ENCODE measurements around the gene DGKG. TPM values are rescaled to one million over a fixed set of nuclear protein-coding genes. Genes with fewer than 3 reads are reported as not detected.

Gene DGKG
- total and polyA plus RNA-seq, 2 of the 8 experiments (the other 6 are each of a cell fraction or from before 2014, with no cell fraction given) = 0.30 to 0.48 TPM

GRCh38 chr3:186184021-186184420 is 178.0 kb downstream of the DGKG start:
- Histone ChIP-seq H3K4me3 (ENCODE audit: extremely low read depth in 1 of 4, insufficient read depth in 2 of 4, low read depth in 3 of 4, low read length in 4 of 4) (no peak overlapping the region), H3K23me2 (ENCODE audit: low read depth, low read length) (no peaks in the 10 kb centered on the region), H3K27ac (ENCODE audit: low read depth, low read length) (no peak overlapping the region), H3K56ac (replicated peaks; ENCODE audit: insufficient read length, low read depth, low read length) (no peak overlapping the region), H2BK12ac (ENCODE audit: low read depth, low read length) (no peak overlapping the region), H2AFZ (ENCODE audit: low read length) (no peak overlapping the region), H4K5ac (ENCODE audit: insufficient read length, low read depth, low read length) (no peak overlapping the region), H3K23ac (ENCODE audit: insufficient read length) (no peak overlapping the region), H3K4me1 (replicated peaks in 1 of 4; ENCODE audit: control insufficient read depth in 3 of 4, insufficient read depth in 4 of 4, low read length in 3 of 4) (no peaks in the 10 kb centered on the region), H4K8ac (ENCODE audit: extremely low read depth, insufficient read depth, low read length) (no peak overlapping the region), H3K27me3 (replicated peaks in 1 of 4; ENCODE audit: control insufficient read depth in 3 of 4, extremely low read depth in 1 of 4, insufficient read depth in 3 of 4, low read length in 3 of 4) (peaks cover 0 to 4% (median under 1%) of the 10 kb centered on the region in 4 experiments; a peak in 5 of 7 replicates), H2BK15ac (ENCODE audit: low read length) (no peak overlapping the region), H3K18ac (ENCODE audit: extremely low read depth, low read length) (no peak overlapping the region), H3K9ac (replicated peaks in 1 of 4; ENCODE audit: extremely low read depth in 1 of 4, low read depth in 3 of 4, low read length in 3 of 4) (no peak overlapping the region), H4K91ac (replicated peaks; ENCODE audit: insufficient read length, low read length) (no peak overlapping the region), H3K36me3 (ENCODE audit: control insufficient read depth in 2 of 4, insufficient read depth in 4 of 4, low read length in 3 of 4) (no peaks in the 10 kb centered on the region), H2BK120ac (replicated peaks; ENCODE audit: low read depth, low read length) (no peak overlapping the region), H2BK5ac (ENCODE audit: low read depth, low read length) (no peak overlapping the region), H3K4ac (replicated peaks; ENCODE audit: insufficient read length, low read depth, low read length) (no peak overlapping the region), H3K79me1 (ENCODE audit: low read depth, low read length) (no peaks in the 10 kb centered on the region), H3K4me2 (ENCODE audit: insufficient read depth in 1 of 2, low read depth in 2 of 2, low read length in 2 of 2) (no peak overlapping the region), H3K9me3 (ENCODE audit: insufficient read depth in 2 of 2, low read depth in 1 of 2, low read length in 1 of 2) (no peaks in the 10 kb centered on the region), H2AK5ac (ENCODE audit: low read depth, low read length) (no peak overlapping the region), H2BK20ac (ENCODE audit: low read length) (no peak overlapping the region), H3K79me2 (ENCODE audit: control insufficient read depth in 1 of 2, insufficient read depth in 2 of 2, low read length in 2 of 2) (no peaks in the 10 kb centered on the region), H3K14ac (ENCODE audit: insufficient read length) (no peak overlapping the region), H4K20me1 (replicated peaks in 1 of 2; ENCODE audit: control insufficient read depth in 1 of 2, insufficient read depth in 2 of 2, low read length in 2 of 2) (no peaks in the 10 kb centered on the region)
- DNase-seq (ENCODE audit: low read depth in 1 of 2, low spot score in 2 of 2) = no peak
- FAIRE-seq = no peak
- ChIA-PET CTCF (ENCODE audit: partially characterized antibody) (interaction anchor here (1.2 kb wide), 1 partner anchor 58 kb away, joined by 3 read pairs; no protein-coding TSS in a partner anchor), POLR2A (ENCODE audit: partially characterized antibody) (interaction anchor here (1.8 kb wide), 1 partner anchor 10 kb away, joined by 11 read pairs; no protein-coding TSS in a partner anchor)
- 84% methylated on average over 2 of the region's 2 CpGs; no CpG with 5 or more reads in 1 of the 2 experiments for WGBS, 2 experiments (ENCODE audit: extremely low coverage in 1 of 2, insufficient coverage in 1 of 2, insufficient read length in 1 of 2, insufficient replicate concordance in 2 of 2, low coverage in 1 of 2, low lambda C conversion rate in 2 of 2, missing lambda C conversion rate in 1 of 2)
- TF ChIP-seq POU5F1 (IDR thresholded peaks at IDR 0.05; ENCODE audit: low read depth, low read length) (no peak), NANOG (IDR thresholded peaks at IDR 0.05; ENCODE audit: insufficient read depth, low read depth, low read length, poor library complexity, severe bottlenecking) (no peak), CREB1 (IDR thresholded peaks at IDR 0.05) (no peak), RBBP5 (IDR thresholded peaks at IDR 0.05; ENCODE audit: borderline replicate concordance, low read depth, low read length) (no peak), SUZ12 (IDR thresholded peaks at IDR 0.05; ENCODE audit: low read length) (no peak), SIX5 (IDR thresholded peaks at IDR 0.05; ENCODE audit: low read depth, low read length) (no peak), JUN (IDR thresholded peaks at IDR 0.05; ENCODE audit: low read depth, low read length) (no peak), BACH1 (IDR thresholded peaks at IDR 0.05; ENCODE audit: low read length) (no peak), ATF2 (IDR thresholded peaks at IDR 0.05; ENCODE audit: low read length) (no peak)
